HCT116 (cell line): Measurements from ENCODE around the gene MYO1E. TPM values are rescaled to one million over a fixed set of nuclear protein-coding genes. Genes with fewer than 3 reads are reported as not detected.

Experiments used
- ATAC-seq: fragments of 200-7000 bp; cut with Tn5 transposase; 2 replicates; pipeline ENCODE4 v1.9.1; 2020; ENCODE audit warnings: mild to moderate bottlenecking, moderate library complexity
- BruUV-seq: library from RNA; stranded (reverse); fragments of 400-500 nt; replicated peaks from 2 replicates; lab custom pipeline; 2021; lab: Mats Ljungman, UMichigan
- CTCF ChIA-PET: fragments of 300-600 bp; sonication (Branson Sonifier 250); formaldehyde crosslinking; loops from one replicate; lab custom pipeline; 2021; ENCODE audit warnings: antibody characterized with exemption; lab: Charles Lee
- POLR2A ChIA-PET: fragments of 300-600, 350-600 bp; sonication (Branson Sonifier 250); formaldehyde crosslinking; loops from one replicate; lab custom pipeline; 2021; ENCODE audit warnings: antibody characterized with exemption; lab: Charles Lee
- RAD21 ChIA-PET, 2 experiments: fragments of 300-600 bp; sonication (Branson Sonifier 250); formaldehyde crosslinking; loops; one replicate each; lab custom pipeline; 2023; ENCODE audit warnings: low total read pairs in 2 of 2; ENCODE audit not compliant: uncharacterized antibody in 2 of 2, unreplicated experiment in 2 of 2, low non-redundant PET in 1 of 2; lab: Charles Lee
- DNase-seq: peaks from one replicate; pipeline ENCODE4 v3.0.0-alpha.2; 2010; ENCODE audit warnings: low read depth, low spot score
- H2AFZ ChIP-seq: fragments of 200-600 bp; shearing (Covaris generic), sonication (generic); 2 replicates; pipeline ENCODE4 v1.6.1; 2017; ENCODE audit warnings: low read depth, mixed run types, mixed read lengths, antibody characterized with exemption, low read length; ENCODE audit not compliant: poor library complexity, severe bottlenecking
- H3K27ac ChIP-seq: 2 replicates; pipeline ENCODE4 v1.5.1; 2012; ENCODE audit warnings: low read depth, low read length
- H3K27me3 ChIP-seq: fragments of 200-600 bp; sonication (generic); 2 replicates; pipeline ENCODE4 v1.6.1; 2016; ENCODE audit warnings: mixed run types, low read length, mixed read lengths; ENCODE audit not compliant: insufficient read depth
- H3K36me3 ChIP-seq, 2 experiments: fragments of 200-500 bp in 1 of 2; fragments of 200-600 bp in 1 of 2; sonication (Bioruptor generic) in 1 of 2; sonication (generic) in 1 of 2; 2 replicates each; pipeline versions ENCODE4 v1.5.1 to v1.6.1; 2014 to 2016; ENCODE audit warnings: low read length in 2 of 2, inconsistent platforms in 1 of 2, mixed read lengths in 1 of 2, mixed run types in 1 of 2; ENCODE audit not compliant: insufficient read depth in 2 of 2, control insufficient read depth in 1 of 2
- H3K4me1 ChIP-seq, 2 experiments: fragments of 200-600 bp in 1 of 2; sonication (generic) in 1 of 2; 2 replicates each; pipeline versions ENCODE4 v1.5.1 to v1.6.1; 2012 to 2017; ENCODE audit warnings: low read length in 2 of 2, inconsistent platforms in 1 of 2, mild to moderate bottlenecking in 1 of 2, mixed read lengths in 1 of 2, mixed run types in 1 of 2, moderate library complexity in 1 of 2; ENCODE audit not compliant: insufficient read depth in 2 of 2, control insufficient read depth in 1 of 2
- H3K4me2 ChIP-seq: fragments of 200-600 bp; sonication (generic); 2 replicates; pipeline ENCODE4 v1.6.1; 2017; ENCODE audit warnings: mixed run types, low read length, mixed read lengths
- H3K4me3 ChIP-seq, 2 experiments: fragments of 200-600 bp in 1 of 2; sonication (generic) in 1 of 2; replicated peaks in 1 of 2; 2 replicates each; pipeline ENCODE4 v1.5.1; 2011 to 2016; ENCODE audit warnings: low read length in 2 of 2, control low read depth in 1 of 2, low read depth in 1 of 2, mild to moderate bottlenecking in 1 of 2, mixed read lengths in 1 of 2, mixed run types in 1 of 2
- H3K79me2 ChIP-seq: fragments of 200-600 bp; sonication (generic); 2 replicates; pipeline ENCODE4 v1.6.1; 2017; ENCODE audit warnings: mild to moderate bottlenecking, mixed run types, low read length, moderate library complexity, mixed read lengths; ENCODE audit not compliant: insufficient read depth
- H3K9ac ChIP-seq: fragments of 200-600 bp; sonication (generic); 2 replicates; pipeline ENCODE4 v1.6.1; 2016; ENCODE audit warnings: low read length, mixed read lengths
- H3K9me2 ChIP-seq: fragments of 200-600 bp; sonication (generic), shearing (Covaris generic); 2 replicates; pipeline ENCODE4 v1.6.1; 2017; ENCODE audit warnings: mixed run types, mild to moderate bottlenecking, moderate library complexity; ENCODE audit not compliant: insufficient read depth
- H3K9me3 ChIP-seq, 2 experiments: fragments of 200-500 bp in 1 of 2; fragments of 200-600 bp in 1 of 2; sonication (Bioruptor generic) in 1 of 2; sonication (generic) in 1 of 2; 2 replicates each; pipeline ENCODE4 v1.6.1; 2014 to 2017; ENCODE audit warnings: low read length in 2 of 2, mixed read lengths in 2 of 2, inconsistent platforms in 1 of 2, low read depth in 1 of 2, mild to moderate bottlenecking in 1 of 2, mixed run types in 1 of 2, moderate library complexity in 1 of 2; ENCODE audit not compliant: control insufficient read depth in 1 of 2, insufficient read depth in 1 of 2
- H4K20me1 ChIP-seq: fragments of 200-600 bp; sonication (generic), shearing (Covaris generic); 2 replicates; pipeline ENCODE4 v1.6.1; 2017; ENCODE audit warnings: mixed run types, mild to moderate bottlenecking, moderate library complexity; ENCODE audit not compliant: insufficient read depth
- ATF3 ChIP-seq: IDR thresholded peaks from 2 replicates; pipeline ENCODE4 v1.6.1; 2012
- CTCF ChIP-seq, 3 experiments: fragments of 200-600 bp in 1 of 3; sonication (generic) in 1 of 3; IDR thresholded peaks in 2 of 3; conservative IDR thresholded peaks in 1 of 3; 2 replicates each; pipeline ENCODE4 v1.5.1; 2012 to 2017; ENCODE audit warnings: low read depth in 2 of 3, low read length in 2 of 3, antibody characterized with exemption in 1 of 3, borderline replicate concordance in 1 of 3, control low read depth in 1 of 3, mild to moderate bottlenecking in 1 of 3, mixed read lengths in 1 of 3, mixed run types in 1 of 3, moderate library complexity in 1 of 3; ENCODE audit not compliant: insufficient read depth in 1 of 3
- ELF1 ChIP-seq: IDR thresholded peaks from 2 replicates; pipeline ENCODE4 v1.6.1; 2012; ENCODE audit warnings: low read depth, borderline replicate concordance
- JUND ChIP-seq: IDR thresholded peaks from 2 replicates; pipeline ENCODE4 v1.6.1; 2012
- MAX ChIP-seq: IDR thresholded peaks from 2 replicates; pipeline ENCODE4 v1.6.1; 2012
- POLR2AphosphoS5 ChIP-seq: IDR thresholded peaks from 2 replicates; pipeline ENCODE4 v1.6.1; 2011; ENCODE audit warnings: mild to moderate bottlenecking, low read depth, low read length, moderate library complexity
- SP1 ChIP-seq: IDR thresholded peaks from 2 replicates; pipeline ENCODE4 v1.6.1; 2012; ENCODE audit warnings: low read depth
- SRF ChIP-seq: IDR thresholded peaks from 2 replicates; pipeline ENCODE4 v1.6.1; 2012; ENCODE audit warnings: low read depth
- TCF7L2 ChIP-seq: IDR thresholded peaks from 2 replicates; pipeline ENCODE4 v1.7.0; 2011; ENCODE audit warnings: borderline replicate concordance, inconsistent platforms; ENCODE audit not compliant: insufficient read depth, insufficient read length; ENCODE audit errors: extremely low read depth
- YY1 ChIP-seq: IDR thresholded peaks from 2 replicates; pipeline ENCODE4 v1.6.1; 2011; ENCODE audit warnings: low read length, low read depth, moderate library complexity, mild to moderate bottlenecking; ENCODE audit not compliant: insufficient replicate concordance; ENCODE audit errors: extremely low read depth
- ZNF274 ChIP-seq: fragments of 200-500 bp; sonication (Bioruptor generic); IDR thresholded peaks from 2 replicates; pipeline ENCODE4 v1.6.1; 2014; ENCODE audit warnings: mild to moderate bottlenecking, low read depth, low read length, inconsistent platforms
- intact Hi-C: fragments of 100-400 bp; cut with micrococcal nuclease; formaldehyde crosslinking; loops from 2 replicates; pipeline ENCODE4 v1.10.0; 2022
- total RNA-seq: library from RNA; stranded (reverse); gene quantifications from one replicate; pipeline ENCODE4 v1.2.1, GENCODE V29; 2021; ENCODE audit not compliant: unreplicated experiment

The MYO1E gene
- total RNA-seq, 1 experiment from 2014 or later: 182 TPM

GRCh38 chr15:59131969-59132562 lies 240.6 kb downstream of the MYO1E start:
- Histone ChIP-seq H3K4me2 (no peak overlapping the region), H3K27me3 (no peaks in the 10 kb centered on the region), H3K27ac (no peak overlapping the region), H3K4me3 (no peak overlapping the region), H3K4me1 (no peaks in the 10 kb centered on the region), H3K79me2 (peaks cover 41% of the 10 kb centered on the region), H3K9me3 (no peaks in the 10 kb centered on the region; a peak in 1 of 4 replicates), H2AFZ (no peak overlapping the region), H3K36me3 (peaks cover 17 to 29% of the 10 kb centered on the region in 2 experiments; a peak in 3 of 4 replicates), H4K20me1 (no peaks in the 10 kb centered on the region), H3K9me2 (no peaks in the 10 kb centered on the region), H3K9ac (no peak overlapping the region)
- TF ChIP-seq ZNF274 (no peak), POLR2AphosphoS5 (no peak), SP1 (no peak), JUND (no peak), ATF3 (no peak), TCF7L2 (no peak), YY1 (no peak), CTCF (IDR thresholded peaks at IDR 0.05 in 2 of 3, conservative IDR thresholded peaks at IDR 0.05 in 1 of 3; ENCODE audit: borderline replicate concordance in 1 of 3, insufficient read depth in 1 of 3, low read depth in 2 of 3, low read length in 2 of 3) (no peak), MAX (no peak), ELF1 (no peak), SRF (no peak)
- no TSS peak for BruUV-seq
- POLR2A ChIA-PET: no interaction called here
- intact Hi-C loops: loop anchor here (10.0 kb wide), 1 partner anchor 907 kb away; no protein-coding TSS in a partner anchor
- RAD21 ChIA-PET: no interaction called here
- DNase-seq (no peak), ATAC-seq (no peak)
- CTCF ChIA-PET: no interaction called here
